HEK293 (cell line): ENCODE data around the gene PDZD2.

Experiments
- SETDB1 ChIP-seq: IDR thresholded peaks from one replicate; pipeline ENCODE4 v1.6.1; 2017; ENCODE audit warnings: mild to moderate bottlenecking, low read length, moderate library complexity, mixed read lengths; ENCODE audit not compliant: insufficient read length
- ZNF274 ChIP-seq, 2 experiments: fragments of 200-500 bp in 1 of 2; fragments of 450-650 bp in 1 of 2; sonication (Bioruptor generic) in 1 of 2; formaldehyde crosslinking in 1 of 2; IDR thresholded peaks; 2 replicates each; pipeline versions ENCODE4 v1.5.1 to v1.6.1; 2014 to 2016; ENCODE audit warnings: borderline replicate concordance in 1 of 2, inconsistent platforms in 1 of 2, low read length in 1 of 2, missing biosample characterization in 1 of 2, missing genetic modification characterization in 1 of 2
- ZNF311 ChIP-seq: fragments of 450-650 bp; formaldehyde crosslinking; IDR thresholded peaks from 2 replicates; pipeline ENCODE4 v1.5.1; 2017; ENCODE audit warnings: missing biosample characterization, missing genetic modification characterization, borderline replicate concordance
- ZNF558 ChIP-seq: fragments of 450-650 bp; formaldehyde crosslinking; IDR thresholded peaks from 2 replicates; pipeline ENCODE4 v1.5.1; 2016; ENCODE audit warnings: missing biosample characterization, missing genetic modification characterization
- ZNF654 ChIP-seq: fragments of 450-650 bp; formaldehyde crosslinking; IDR thresholded peaks from 2 replicates; pipeline ENCODE4 v1.5.1; 2016; ENCODE audit warnings: low read depth, missing biosample characterization, missing genetic modification characterization
- ZNF660 ChIP-seq: fragments of 450-650 bp; IDR thresholded peaks from 2 replicates; pipeline ENCODE4 v1.5.1; 2018; ENCODE audit warnings: missing biosample characterization, mild to moderate bottlenecking, missing genetic modification characterization
- ZNF830 ChIP-seq: fragments of 450-650 bp; IDR thresholded peaks from 2 replicates; pipeline ENCODE4 v1.5.0; 2018; ENCODE audit warnings: missing biosample characterization, missing genetic modification characterization, low read depth, mild to moderate bottlenecking, moderate library complexity
- TF ChIP-seq, protein P1 (sequence below): fragments of 450-650 bp; formaldehyde crosslinking; IDR thresholded peaks from 2 replicates; pipeline ENCODE4 v1.5.1; 2016; ENCODE audit warnings: missing biosample characterization, missing genetic modification characterization
- TF ChIP-seq, protein P2 (sequence below): fragments of 450-650 bp; formaldehyde crosslinking; IDR thresholded peaks from 2 replicates; pipeline ENCODE4 v1.5.1; 2016; ENCODE audit warnings: missing biosample characterization, missing genetic modification characterization
- TF ChIP-seq, protein P3 (sequence below): fragments of 450-650 bp; formaldehyde crosslinking; IDR thresholded peaks from 2 replicates; pipeline ENCODE4 v1.5.1; 2017; ENCODE audit warnings: missing biosample characterization, mild to moderate bottlenecking, missing genetic modification characterization, moderate library complexity

DNA sequence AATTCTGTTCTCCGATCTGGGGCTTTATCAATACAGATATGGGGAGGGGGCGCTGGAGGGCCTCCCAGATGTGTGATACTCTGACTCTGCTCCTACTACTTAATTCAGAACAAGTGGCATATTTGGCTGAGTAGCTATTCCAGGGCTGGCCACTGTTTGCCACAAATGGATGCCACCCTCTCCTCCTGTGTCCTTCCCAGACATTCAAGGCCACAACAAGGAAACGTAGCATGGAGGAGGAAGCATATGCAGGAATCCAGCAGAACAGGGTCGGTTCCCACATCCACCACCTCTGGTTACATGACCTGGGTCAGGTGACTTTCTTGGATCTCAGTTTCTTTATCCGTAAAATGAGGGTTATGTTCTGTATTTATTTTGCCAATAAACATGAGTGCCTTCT, 404.2 kb downstream of the PDZD2 start:
- TF ChIP-seq, protein P1, sequence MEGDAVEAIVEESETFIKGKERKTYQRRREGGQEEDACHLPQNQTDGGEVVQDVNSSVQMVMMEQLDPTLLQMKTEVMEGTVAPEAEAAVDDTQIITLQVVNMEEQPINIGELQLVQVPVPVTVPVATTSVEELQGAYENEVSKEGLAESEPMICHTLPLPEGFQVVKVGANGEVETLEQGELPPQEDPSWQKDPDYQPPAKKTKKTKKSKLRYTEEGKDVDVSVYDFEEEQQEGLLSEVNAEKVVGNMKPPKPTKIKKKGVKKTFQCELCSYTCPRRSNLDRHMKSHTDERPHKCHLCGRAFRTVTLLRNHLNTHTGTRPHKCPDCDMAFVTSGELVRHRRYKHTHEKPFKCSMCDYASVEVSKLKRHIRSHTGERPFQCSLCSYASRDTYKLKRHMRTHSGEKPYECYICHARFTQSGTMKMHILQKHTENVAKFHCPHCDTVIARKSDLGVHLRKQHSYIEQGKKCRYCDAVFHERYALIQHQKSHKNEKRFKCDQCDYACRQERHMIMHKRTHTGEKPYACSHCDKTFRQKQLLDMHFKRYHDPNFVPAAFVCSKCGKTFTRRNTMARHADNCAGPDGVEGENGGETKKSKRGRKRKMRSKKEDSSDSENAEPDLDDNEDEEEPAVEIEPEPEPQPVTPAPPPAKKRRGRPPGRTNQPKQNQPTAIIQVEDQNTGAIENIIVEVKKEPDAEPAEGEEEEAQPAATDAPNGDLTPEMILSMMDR (tag by site-specific recombination) = no peak
- TF ChIP-seq ZNF830 (tag by site-specific recombination) = no peak
- TF ChIP-seq, protein P2, sequence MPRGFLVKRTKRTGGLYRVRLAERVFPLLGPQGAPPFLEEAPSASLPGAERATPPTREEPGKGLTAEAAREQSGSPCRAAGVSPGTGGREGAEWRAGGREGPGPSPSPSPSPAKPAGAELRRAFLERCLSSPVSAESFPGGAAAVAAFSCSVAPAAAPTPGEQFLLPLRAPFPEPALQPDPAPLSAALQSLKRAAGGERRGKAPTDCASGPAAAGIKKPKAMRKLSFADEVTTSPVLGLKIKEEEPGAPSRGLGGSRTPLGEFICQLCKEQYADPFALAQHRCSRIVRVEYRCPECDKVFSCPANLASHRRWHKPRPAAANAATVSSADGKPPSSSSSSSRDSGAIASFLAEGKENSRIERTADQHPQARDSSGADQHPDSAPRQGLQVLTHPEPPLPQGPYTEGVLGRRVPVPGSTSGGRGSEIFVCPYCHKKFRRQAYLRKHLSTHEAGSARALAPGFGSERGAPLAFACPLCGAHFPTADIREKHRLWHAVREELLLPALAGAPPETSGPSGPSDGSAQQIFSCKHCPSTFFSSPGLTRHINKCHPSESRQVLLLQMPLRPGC = no peak
- TF ChIP-seq ZNF274 (IDR thresholded peaks at IDR 0.05; ENCODE audit: low read length) = no peak
- TF ChIP-seq ZNF274 (tag by site-specific recombination; IDR thresholded peaks at IDR 0.05; ENCODE audit: borderline replicate concordance) = no peak
- TF ChIP-seq ZNF311 (tag by site-specific recombination) = no peak
- TF ChIP-seq SETDB1 = no peak
- TF ChIP-seq, protein P3, sequence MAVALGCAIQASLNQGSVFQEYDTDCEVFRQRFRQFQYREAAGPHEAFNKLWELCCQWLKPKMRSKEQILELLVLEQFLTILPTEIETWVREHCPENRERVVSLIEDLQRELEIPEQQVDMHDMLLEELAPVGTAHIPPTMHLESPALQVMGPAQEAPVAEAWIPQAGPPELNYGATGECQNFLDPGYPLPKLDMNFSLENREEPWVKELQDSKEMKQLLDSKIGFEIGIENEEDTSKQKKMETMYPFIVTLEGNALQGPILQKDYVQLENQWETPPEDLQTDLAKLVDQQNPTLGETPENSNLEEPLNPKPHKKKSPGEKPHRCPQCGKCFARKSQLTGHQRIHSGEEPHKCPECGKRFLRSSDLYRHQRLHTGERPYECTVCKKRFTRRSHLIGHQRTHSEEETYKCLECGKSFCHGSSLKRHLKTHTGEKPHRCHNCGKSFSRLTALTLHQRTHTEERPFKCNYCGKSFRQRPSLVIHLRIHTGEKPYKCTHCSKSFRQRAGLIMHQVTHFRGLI = no peak
- no peak for TF ChIP-seq ZNF660
- TF ChIP-seq ZNF558 (tag by site-specific recombination) = no peak
- TF ChIP-seq ZNF654 (tag by site-specific recombination) = no peak
